ENCODE data around the gene UNC5B. TPM values are rescaled to one million over a fixed set of nuclear protein-coding genes. Genes with fewer than 3 reads are reported as not detected.

The UNC5B gene
- total RNA-seq, 1 experiment from 2014 or later = 22.0 TPM

GRCh38 chr10:71225291-71226058, 13.1 kb downstream of the UNC5B start:
- H3K4me1 ChIP-seq (ENCODE audit: control insufficient read depth in 1 of 2, insufficient read depth in 2 of 2, low read length in 2 of 2) = peaks cover 2 to 7% of the 10 kb centered on the region in 2 experiments; a peak in 1 of 4 replicates
- no peaks in the 10 kb centered on the region for H3K36me3 ChIP-seq (ENCODE audit: control insufficient read depth in 1 of 2, insufficient read depth in 2 of 2, low read length in 2 of 2)
- no peaks in the 10 kb centered on the region for H3K9me2 ChIP-seq (ENCODE audit: insufficient read depth)
- no peaks in the 10 kb centered on the region for H3K27me3 ChIP-seq (ENCODE audit: insufficient read depth, low read length)
- no peak overlapping the region for H2AFZ ChIP-seq (ENCODE audit: low read depth, low read length, poor library complexity, severe bottlenecking)
- H3K4me2 ChIP-seq (ENCODE audit: low read length) = no peak overlapping the region
- RAD21 ChIA-PET (ENCODE audit: low non-redundant PET in 1 of 2, low total read pairs in 2 of 2, uncharacterized antibody in 2 of 2, unreplicated experiment in 2 of 2) = no interaction called here
- no peak for TF ChIP-seq SP1 (IDR thresholded peaks at IDR 0.05; ENCODE audit: low read depth)
- H3K27ac ChIP-seq (ENCODE audit: low read depth, low read length) = no peak overlapping the region
- CTCF ChIA-PET = no interaction called here
- no peak overlapping the region for H3K4me3 ChIP-seq (replicated peaks in 1 of 2; ENCODE audit: low read depth in 1 of 2, low read length in 2 of 2)
- no peaks in the 10 kb centered on the region for H4K20me1 ChIP-seq (ENCODE audit: insufficient read depth)
- DNase-seq (ENCODE audit: low read depth, low spot score) (no peak), ATAC-seq (no peak)
- no peaks in the 10 kb centered on the region for H3K9me3 ChIP-seq (ENCODE audit: control insufficient read depth in 1 of 2, insufficient read depth in 1 of 2, low read depth in 1 of 2, low read length in 2 of 2)
- POLR2A ChIA-PET = no interaction called here
- intact Hi-C loops (cut with micrococcal nuclease) = no loop called here
- no peak overlapping the region for H3K9ac ChIP-seq (ENCODE audit: low read length)
- peaks cover 9% of the 10 kb centered on the region; the same call in 1 of the 2 replicates for H3K79me2 ChIP-seq (ENCODE audit: insufficient read depth, low read length)
- BruUV-seq (replicated peaks) = no TSS peak

DNA sequence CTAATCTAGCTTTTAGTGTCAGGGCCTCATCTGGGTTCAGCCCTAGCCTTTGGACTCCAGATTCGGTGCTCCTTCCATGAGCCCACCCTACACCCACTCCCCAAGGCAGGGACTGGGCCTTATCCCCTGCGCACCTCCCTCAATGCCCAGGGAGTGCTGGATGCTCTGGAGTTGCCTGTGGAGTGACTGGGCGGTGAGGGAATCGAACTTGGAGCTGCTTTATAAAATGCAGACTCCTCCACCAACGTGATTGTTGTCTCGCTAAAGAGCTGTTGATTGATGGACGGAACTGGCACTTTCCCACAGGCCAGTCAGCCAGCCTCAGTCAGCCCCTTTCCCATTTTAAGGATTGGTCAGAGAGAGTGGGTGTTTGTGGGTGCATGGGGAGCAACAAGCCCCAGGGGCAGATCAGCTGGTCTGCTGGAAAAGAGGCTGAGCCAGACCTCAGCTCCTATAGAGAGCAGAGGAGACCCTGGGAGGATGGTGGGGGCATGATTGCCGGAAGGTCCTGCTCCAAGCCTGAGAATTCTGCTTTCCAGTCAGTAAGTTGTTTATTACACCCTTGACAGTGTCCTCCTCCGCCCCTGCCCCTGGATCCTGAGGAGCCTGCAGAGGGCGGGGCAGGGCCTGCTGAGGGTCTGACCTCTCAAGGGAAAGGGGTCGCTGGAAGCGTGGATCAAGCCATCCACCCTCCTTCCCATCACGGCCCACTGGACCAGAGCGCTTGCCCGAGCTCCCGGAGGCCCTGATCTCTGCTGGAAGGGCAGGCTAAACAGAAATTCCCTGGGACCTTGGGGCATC, 16.7 kb downstream of the UNC5B start:
- CTCF ChIA-PET = no interaction called here
- POLR2A ChIA-PET = no interaction called here
- RAD21 ChIA-PET (ENCODE audit: low non-redundant PET in 1 of 2, low total read pairs in 2 of 2, uncharacterized antibody in 2 of 2, unreplicated experiment in 2 of 2) = no interaction called here
- BruUV-seq (replicated peaks) = no TSS peak
- Histone ChIP-seq H4K20me1 (ENCODE audit: insufficient read depth) (no peaks in the 10 kb centered on the region), H3K27ac (ENCODE audit: low read depth, low read length) (no peak overlapping the region), H3K36me3 (ENCODE audit: control insufficient read depth in 1 of 2, insufficient read depth in 2 of 2, low read length in 2 of 2) (no peaks in the 10 kb centered on the region), H3K4me2 (ENCODE audit: low read length) (no peak overlapping the region), H3K4me3 (replicated peaks in 1 of 2; ENCODE audit: low read depth in 1 of 2, low read length in 2 of 2) (no peak overlapping the region), H3K4me1 (ENCODE audit: control insufficient read depth in 1 of 2, insufficient read depth in 2 of 2, low read length in 2 of 2) (no peaks in the 10 kb centered on the region; a peak in 1 of 4 replicates), H3K9me2 (ENCODE audit: insufficient read depth) (no peaks in the 10 kb centered on the region), H3K79me2 (ENCODE audit: insufficient read depth, low read length) (no peaks in the 10 kb centered on the region), H3K9me3 (ENCODE audit: control insufficient read depth in 1 of 2, insufficient read depth in 1 of 2, low read depth in 1 of 2, low read length in 2 of 2) (no peaks in the 10 kb centered on the region), H3K27me3 (ENCODE audit: insufficient read depth, low read length) (no peaks in the 10 kb centered on the region), H2AFZ (ENCODE audit: low read depth, low read length, poor library complexity, severe bottlenecking) (no peak overlapping the region), H3K9ac (ENCODE audit: low read length) (no peak overlapping the region)
- no peak for ATAC-seq
- no peak for DNase-seq (ENCODE audit: low read depth, low spot score)
- intact Hi-C loops (cut with micrococcal nuclease) = no loop called here
- TF ChIP-seq ZFX (IDR thresholded peaks at IDR 0.05) (no peak), SRF (IDR thresholded peaks at IDR 0.05; ENCODE audit: low read depth) (no peak), JUND (IDR thresholded peaks at IDR 0.05) (no peak), RAD21 (IDR thresholded peaks at IDR 0.05; ENCODE audit: low read depth) (no peak), ELF1 (IDR thresholded peaks at IDR 0.05; ENCODE audit: borderline replicate concordance, low read depth) (no peak), POLR2AphosphoS5 (IDR thresholded peaks at IDR 0.05; ENCODE audit: low read depth, low read length) (no peak), TCF7L2 (IDR thresholded peaks at IDR 0.05; ENCODE audit: borderline replicate concordance, extremely low read depth, insufficient read depth, insufficient read length) (no peak), FOSL1 (IDR thresholded peaks at IDR 0.05; ENCODE audit: low read depth) (no peak), EZH2phosphoT487 (IDR thresholded peaks at IDR 0.05; ENCODE audit: borderline replicate concordance) (no peak), CEBPB (IDR thresholded peaks at IDR 0.05; ENCODE audit: low read depth) (no peak), POLR2A (IDR thresholded peaks at IDR 0.05; ENCODE audit: borderline replicate concordance, extremely low read depth, insufficient read depth, insufficient read length) (no peak)
- TF ChIP-seq, protein P1, sequence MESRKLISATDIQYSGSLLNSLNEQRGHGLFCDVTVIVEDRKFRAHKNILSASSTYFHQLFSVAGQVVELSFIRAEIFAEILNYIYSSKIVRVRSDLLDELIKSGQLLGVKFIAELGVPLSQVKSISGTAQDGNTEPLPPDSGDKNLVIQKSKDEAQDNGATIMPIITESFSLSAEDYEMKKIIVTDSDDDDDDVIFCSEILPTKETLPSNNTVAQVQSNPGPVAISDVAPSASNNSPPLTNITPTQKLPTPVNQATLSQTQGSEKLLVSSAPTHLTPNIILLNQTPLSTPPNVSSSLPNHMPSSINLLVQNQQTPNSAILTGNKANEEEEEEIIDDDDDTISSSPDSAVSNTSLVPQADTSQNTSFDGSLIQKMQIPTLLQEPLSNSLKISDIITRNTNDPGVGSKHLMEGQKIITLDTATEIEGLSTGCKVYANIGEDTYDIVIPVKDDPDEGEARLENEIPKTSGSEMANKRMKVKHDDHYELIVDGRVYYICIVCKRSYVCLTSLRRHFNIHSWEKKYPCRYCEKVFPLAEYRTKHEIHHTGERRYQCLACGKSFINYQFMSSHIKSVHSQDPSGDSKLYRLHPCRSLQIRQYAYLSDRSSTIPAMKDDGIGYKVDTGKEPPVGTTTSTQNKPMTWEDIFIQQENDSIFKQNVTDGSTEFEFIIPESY (IDR thresholded peaks at IDR 0.05; ENCODE audit: extremely low read depth, insufficient replicate concordance, low read length) = no peak
- TF ChIP-seq, protein P2, sequence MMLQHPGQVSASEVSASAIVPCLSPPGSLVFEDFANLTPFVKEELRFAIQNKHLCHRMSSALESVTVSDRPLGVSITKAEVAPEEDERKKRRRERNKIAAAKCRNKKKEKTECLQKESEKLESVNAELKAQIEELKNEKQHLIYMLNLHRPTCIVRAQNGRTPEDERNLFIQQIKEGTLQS (IDR thresholded peaks at IDR 0.05) = no peak

Measured in HCT116 (cell line).